ENCODE data around the gene STPG1.

Gene STPG1

DNA sequence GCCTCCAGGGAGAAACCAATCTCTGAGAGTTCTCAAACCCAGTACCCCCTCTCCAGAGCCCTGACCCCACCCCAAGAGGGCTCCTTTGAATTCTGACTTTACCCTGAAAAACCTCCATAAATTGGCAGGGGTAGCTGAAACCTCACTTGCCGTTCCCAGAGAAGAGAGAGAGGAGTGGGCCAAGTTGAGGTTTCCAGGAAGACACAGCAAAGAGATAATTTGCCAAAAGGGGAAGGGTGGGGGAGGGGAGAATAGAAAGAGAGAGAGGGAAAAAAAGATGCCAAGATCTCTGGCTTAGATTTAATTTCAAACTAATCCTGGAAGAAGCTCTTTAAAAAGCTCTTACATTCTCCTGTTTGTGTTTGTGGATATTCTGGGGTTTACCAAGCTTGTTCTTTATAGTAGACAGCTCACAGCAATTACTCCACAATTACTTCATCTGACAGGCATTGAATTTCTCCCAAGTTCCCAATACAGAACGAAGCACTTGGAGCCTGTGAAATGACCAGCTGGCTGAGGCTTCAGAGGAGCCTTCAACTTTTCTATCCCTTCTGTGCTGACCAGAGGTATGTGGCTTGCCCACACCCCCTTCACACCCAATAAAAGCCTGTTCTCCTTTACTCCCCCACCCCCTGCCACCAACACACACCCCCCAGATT, 95.5 kb downstream of the STPG1 start:
- DNase-seq (ENCODE audit: low read depth in 2 of 2) = no peak

DNA sequence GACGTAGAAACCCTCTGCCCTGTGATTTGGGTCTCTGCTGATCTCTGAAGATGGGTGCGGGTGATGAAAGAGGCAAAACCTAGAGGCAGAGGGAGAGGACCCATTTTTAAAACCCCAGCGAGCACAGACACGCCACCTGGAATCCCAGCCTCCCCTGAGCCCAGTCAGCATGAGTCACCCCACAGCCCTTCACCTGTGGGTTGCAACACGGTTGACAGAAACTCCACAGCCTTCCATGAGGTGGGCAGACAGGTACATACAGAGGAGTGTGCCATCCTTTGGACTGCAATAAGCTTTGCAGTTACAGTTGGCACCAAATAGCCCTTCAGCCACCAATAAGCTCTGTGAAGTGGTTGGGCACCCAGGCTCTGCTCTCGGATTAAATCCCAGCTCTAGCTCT, 96.5 kb downstream of the STPG1 start:
- DNase-seq (ENCODE audit: low read depth in 2 of 2) = no peak

DNA sequence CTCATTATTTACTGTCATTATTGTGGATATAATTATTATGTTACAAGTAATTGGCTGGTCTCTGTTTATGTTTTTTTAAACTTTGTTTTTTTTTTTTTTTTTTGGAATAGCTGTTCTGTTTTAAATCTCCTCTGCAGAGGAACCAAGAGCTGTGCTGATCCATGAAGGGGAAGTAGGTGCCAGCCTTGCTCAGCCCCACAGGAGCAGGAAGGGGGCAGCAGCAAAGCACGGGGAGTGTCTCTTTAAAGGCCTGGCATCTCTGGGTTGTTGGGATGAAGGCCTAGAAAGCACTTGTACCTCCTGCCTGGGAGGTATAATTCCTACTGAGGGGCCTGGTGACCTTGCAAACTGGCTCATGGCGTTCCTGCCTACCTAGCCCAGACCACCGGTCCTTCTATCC, 96.9 kb downstream of the STPG1 start:
- DNase-seq (ENCODE audit: low read depth in 2 of 2) = no peak

DNA sequence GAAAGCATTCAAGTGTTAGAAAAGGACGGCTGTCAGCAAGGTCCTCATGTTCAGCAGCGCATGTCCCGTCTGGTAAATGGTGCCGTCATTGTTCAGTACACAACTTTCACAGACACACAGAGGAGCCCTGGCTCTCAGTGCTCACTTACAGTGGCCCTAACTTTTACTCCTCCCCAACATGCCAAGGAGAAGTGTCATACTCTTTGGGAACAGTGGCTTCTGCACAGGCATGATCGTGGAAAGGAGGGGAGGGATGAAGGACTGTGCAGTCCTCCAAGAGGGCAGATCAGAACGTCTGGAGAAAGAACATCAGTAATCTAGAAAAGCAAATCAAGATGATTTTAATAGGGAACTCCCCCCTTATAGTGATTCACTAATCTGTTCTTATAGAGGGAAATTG, 98.2 kb downstream of the STPG1 start:
- DNase-seq (ENCODE audit: low read depth in 2 of 2) = no peak

DNA sequence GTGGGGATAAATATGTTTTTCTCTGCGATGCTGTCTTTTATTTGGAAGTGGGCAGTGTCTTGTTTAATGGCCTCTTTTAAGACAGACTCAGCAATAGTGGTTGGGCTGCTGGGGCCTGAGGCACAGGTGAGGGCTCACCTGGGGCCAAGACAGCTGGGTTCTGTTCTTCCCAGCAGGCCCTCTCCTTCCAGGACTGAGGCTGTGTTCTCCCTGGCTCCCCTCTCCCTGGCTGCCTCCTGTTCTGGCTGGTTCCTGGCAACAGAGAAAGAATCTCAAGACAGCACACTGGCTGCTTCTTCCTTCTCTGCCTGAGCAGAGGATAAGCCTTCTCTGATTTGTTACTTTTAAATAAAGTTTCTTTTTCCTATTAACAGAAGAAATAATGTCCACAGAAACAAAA, 101.8 kb downstream of the STPG1 start:
- no peak for DNase-seq (ENCODE audit: low read depth in 2 of 2)

DNA sequence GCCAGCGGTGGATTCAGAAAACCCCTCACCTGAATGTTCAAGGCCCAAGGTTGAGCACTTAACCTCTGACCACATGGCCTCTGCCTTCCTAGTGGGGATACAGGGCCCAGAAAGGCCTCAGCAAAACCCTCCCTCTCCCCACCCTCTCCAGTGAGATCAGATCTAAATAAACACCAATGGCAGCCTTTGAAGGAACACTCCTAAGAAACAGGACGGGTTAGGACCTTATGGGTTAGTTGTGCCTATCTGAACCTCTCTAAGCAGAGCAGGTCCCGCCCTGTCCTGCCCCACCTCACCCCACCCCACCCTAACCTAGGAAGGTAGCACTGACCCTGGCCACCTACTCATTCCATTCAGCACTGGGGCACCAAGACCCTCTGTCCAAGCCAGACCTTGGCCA, 102.3 kb downstream of the STPG1 start:
- DNase-seq (ENCODE audit: low read depth in 2 of 2) = no peak

DNA sequence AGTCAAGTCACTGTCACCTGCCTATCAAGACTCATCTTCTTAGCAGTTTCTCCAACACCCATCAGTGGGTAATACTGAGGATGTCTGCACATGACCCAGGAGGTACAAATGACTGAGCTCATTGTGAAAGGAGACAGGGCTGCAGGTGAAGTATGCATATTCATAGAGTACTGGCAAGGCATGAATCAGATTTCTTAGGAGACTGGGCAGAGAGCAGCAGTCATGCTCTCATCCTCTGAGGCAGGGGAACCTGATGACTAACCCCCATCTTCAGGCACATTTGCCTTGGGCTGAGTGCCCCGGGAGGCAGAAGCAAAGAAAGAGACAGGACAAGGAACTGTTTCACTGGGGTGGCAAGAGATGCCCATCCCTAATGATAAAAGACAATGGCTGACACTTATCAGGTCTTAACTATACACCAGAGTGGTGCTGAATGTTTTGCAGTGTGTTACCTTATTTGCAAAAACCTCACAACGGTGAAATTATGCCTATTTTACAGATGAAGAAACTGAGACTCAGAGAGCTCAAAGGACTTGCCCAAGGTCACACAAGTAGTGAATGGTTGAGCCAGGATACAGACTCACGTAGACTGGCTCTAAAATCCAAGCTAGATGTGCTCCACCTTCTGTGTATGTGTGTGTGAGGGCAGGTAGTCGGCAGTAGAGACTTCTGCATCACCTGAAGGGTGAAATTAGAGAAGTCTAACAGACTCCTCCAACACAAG, 103.7 kb downstream of the STPG1 start:
- peak in 1 of 2 donors; percentile 16 for DNase-seq (ENCODE audit: low read depth in 2 of 2)

DNA sequence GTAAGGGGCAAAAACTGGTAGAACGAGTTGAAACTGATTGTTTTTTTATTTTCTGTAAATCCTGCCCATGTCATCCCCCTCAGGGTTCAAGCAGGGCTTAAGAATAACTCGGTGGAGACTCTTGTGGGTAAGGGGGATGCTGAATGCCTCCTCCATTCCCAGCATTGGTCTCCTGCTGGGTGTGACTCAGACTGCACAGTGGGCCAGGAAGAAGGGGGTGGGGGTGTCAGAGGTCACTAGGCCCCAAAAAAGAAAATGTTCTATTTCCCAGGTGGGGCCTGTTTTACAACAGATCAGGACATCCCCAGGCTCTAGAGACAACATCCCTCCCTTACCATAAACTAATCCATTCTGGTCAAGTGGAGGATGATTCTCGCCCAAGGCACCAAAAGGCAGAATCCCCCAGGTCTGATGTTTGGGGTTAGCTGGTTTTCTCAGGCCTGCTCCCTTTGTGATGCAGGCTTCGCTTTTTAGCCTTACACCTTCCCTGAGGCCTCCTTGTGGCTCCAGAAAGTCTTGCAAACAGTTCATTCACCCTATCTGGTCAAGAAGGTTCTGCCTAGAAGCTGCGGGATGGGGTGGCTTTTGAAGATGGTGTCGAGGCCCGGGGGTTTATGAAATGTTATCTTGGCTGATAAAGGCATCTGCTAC, 105.1 kb downstream of the STPG1 start:
- DNase-seq (ENCODE audit: low read depth in 2 of 2) = no peak

Measured in stimulated activated CD8-positive, alpha-beta memory T cell treated with anti-CD3 and anti-CD28 coated beads, Interleukin-2, amount 100 ng/mL, for 48 hours (primary cell).